COLO668 (cell line): Measurements from ENCODE around the gene SPACA4.

Experiments used
- DNase-seq: peaks from one replicate; lab custom pipeline; 2025; ENCODE audit not compliant: unreplicated experiment; lab: John Stamatoyannopoulos, UW

Gene SPACA4

DNA sequence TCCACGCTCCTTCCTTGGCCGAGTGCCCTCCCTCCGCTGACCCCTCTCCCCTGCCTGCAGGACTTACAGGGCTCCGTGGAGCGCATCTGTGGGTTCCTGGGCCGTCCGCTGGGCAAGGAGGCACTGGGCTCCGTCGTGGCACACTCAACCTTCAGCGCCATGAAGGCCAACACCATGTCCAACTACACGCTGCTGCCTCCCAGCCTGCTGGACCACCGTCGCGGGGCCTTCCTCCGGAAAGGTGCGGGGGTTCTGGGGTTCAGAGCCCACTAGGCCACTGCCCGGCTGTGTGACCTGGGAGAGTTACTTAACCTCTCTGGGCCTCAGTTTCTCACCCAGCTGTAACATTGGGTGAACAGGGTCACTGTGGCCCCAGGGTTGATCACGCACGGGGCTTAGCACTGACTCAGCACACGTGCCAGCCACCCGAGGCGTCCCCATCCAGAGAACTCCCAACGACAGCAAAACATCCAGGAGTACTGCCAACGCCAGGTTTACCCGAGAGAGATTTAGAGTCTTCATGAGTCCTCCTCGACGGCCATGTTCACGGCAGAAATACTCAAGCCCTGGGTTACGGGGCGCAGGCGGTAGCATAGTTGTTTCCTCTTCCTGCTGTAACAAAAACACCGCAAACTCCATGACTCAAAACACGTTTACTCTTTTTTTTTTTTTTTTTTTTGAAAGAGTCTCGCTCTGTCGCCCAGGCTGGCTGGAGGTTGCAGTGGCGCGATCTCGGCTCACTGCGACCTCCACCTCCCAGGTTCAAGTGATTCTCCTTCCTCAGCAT, 9.7 kb upstream of the SPACA4 start:
- DNase-seq: no peak

DNA sequence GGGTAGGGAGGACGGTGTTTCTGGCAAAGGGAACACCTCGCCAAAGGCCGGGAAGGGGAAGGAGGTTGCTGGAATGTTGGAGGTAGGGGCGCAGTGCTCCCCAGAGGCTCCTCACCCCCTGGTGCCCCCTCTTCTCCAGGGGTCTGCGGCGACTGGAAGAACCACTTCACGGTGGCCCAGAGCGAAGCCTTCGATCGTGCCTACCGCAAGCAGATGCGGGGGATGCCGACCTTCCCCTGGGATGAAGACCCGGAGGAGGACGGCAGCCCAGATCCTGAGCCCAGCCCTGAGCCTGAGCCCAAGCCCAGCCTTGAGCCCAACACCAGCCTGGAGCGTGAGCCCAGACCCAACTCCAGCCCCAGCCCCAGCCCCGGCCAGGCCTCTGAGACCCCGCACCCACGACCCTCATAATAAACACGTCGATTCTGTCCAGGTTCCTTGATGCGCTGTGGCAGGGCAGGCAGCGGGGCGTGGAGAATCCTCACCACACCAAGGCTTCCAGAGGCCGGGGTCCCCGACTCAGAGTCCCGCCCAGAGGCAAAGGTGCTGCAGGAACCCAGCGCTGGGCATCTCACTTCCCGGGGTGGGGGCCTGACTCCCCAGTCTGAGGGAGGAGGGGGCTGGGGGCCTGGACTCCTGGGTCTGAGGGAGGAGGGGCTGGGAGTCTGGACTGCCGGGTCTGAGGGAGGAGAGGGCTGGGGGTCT, 7.4 kb upstream of the SPACA4 start:
- DNase-seq: no peak

DNA sequence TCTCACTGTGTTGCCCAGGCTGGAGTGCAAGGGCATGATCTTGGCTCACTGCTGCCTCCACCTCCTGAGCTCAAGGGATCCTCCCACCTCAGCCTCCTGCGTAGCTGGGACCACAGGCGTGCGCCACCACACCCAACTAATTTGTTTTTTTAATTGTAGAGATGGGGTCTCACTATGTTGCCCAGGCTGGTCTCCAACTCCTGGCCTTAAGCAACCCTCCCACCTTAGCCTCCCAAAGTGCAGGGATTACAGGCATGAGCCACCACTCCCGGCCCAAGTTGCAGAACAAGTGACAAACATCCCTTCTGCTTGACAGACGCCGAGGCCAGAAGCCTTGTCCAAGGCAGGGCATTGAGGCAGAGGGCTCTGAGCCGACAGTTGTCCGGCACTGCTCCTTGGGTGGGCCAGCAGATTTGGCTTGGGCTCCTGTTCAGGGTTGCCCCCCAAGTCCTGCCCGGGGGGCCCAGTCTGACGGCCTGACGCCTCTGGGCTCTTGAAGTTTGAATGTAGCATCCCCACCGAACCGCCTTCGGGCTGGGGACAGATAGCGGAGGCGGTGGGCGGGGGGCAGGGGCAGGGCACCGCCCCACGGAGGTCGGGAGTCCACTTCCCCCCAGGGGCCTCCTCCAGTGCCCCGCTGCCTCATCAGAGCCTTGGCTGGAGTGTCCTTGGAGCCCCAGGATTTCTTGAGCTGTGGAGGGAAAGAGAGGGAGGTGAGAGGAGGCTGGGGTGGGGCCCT, 5.7 kb upstream of the SPACA4 start:
- DNase-seq: no peak

DNA sequence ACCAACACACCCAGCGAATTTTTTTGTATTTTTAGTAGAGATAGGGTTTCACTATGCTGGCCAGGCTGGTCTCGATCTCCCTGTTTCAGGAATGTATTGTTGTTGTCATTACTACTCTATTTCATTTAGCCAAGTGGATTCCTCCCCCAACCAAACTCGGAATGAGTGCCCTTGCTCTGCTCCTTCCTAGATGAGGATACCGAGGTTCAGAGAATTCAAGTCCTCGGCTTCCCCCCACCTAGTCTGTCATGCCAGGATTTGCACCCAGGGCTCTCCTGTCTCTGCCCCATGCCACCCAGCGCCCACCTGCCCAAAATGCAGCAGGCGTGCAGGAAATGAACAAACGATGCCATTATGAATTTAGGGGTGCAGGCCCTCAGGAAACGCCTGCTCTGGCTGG, 3.5 kb upstream of the SPACA4 start:
- DNase-seq: peak; percentile 11

DNA sequence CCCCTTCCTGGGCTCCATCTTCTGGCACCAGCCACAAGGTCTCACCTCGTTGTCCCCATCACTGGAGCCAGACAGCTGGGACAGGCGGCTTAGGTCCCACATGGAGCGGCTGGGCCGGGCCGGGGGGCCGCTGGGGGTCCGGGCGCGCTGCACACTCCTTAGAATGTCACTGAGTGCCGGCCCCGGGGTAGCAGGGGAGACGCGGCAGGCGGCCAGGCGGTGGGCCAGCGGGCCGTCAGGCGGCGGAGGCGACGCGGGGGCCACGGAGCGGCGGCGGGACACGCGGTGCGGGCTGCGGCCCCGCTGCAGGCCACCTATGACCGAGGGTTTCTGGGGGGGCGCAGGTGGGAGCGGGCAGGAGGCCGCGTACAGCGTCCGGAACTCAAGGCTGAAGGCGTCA, 3.1 kb upstream of the SPACA4 start:
- DNase-seq: no peak

DNA sequence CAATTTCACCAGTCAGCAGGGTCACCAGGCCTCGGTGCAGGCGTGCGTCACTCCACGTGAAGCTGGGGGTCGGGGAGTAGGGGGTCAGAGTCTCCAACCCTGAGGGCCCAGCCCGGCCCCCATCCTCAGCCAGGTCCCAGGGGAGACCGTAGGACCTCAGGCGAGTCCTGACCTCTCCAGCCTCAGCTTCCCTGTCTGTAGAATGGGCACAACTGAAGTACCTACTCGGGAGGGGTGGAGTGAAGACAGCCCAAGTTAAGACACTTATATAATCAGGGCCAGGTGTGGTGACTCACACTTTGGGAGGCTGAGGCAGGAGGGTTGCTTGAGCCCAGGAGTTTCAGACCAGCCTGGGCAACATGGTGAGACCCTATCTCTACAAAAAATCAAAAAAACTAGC, 2.7 kb upstream of the SPACA4 start:
- DNase-seq: no peak

DNA sequence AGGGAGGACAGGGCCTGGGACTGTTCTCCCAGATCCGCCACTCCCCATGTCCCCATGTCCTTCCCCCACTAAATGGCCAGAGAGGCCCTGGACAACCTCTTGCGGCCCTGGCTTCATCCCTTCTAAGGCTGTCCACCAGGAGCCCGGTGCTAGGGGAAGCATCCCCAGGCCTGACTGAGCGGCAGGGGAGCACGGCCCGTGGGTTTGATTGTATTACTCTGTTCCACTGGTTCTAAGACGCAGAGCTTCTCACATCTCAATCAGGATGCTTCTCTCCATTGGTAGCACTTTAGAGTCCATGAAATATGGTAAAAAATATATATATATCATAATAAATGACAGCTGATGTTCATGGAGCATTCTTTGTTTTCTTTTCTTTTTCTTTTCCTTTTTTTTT, 815 bp downstream of the SPACA4 start:
- no peak for DNase-seq

DNA sequence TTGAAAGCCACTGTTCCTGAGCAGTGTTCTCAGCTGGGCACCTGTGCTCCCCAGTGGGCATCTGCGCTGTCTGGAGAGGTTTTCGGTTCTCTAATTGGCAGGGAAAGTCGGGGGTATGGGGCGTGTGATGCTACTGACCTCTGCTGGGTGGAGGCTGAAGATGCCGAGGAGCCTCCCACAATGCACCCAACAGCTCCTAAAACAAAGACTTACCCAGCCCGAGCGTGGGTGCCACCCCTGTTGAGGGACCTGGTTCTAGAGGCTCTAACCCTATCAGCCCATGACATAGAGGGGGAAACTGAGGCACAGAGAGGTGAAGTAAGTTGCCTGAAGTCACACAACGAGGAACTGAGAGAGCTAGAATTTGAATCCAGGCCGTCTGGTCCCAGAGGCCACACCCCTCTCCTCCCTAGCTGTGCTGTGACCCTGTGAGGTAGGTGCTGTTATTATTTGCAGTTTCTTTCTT, 2.3 kb downstream of the SPACA4 start:
- peak; percentile 66 for DNase-seq

DNA sequence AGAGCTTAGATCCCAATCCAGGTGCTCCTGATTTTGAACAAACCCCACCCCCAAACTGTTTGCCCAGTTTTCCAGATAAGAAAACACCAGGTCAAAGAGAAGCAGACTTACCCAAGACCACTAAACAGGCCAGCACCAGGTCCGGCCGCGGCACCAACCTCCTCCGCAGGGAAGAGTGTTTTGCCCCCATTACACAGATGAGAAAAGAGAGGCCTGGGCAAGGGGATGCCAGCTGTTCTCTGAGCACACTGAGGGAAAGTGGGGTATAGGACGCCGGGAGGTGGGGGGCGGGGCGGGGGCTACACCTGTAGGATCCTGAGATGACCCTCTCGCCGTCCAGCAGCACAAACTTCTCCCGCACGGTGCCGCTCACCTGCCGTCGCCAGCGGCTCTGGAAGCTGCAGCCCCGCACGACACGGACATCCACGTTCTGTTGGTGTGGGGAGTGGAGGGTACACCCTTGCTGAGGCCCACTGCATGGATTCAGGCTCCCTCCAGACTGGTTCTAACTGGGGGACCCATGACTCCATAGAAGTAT, 3.1 kb downstream of the SPACA4 start:
- DNase-seq: no peak

DNA sequence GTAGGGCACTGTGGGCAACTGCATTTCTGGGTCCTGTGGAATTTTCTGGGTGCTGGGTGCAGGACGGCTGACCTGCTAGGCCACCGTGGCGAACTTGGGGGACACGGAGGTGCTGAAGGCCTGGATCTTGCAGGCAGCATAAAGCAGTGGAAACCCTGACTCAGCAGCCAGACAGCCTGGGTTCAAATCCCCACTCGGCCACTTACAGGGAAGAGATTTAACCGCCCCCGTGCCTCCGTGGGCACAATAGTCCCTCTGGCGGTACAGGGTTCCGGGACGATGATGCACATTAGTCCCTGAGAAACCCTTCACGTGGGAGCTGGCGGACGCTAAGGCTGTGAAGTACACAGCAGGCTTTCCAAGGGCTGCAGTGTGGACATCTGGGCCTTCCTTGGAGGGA, 5.3 kb downstream of the SPACA4 start:
- no peak for DNase-seq

DNA sequence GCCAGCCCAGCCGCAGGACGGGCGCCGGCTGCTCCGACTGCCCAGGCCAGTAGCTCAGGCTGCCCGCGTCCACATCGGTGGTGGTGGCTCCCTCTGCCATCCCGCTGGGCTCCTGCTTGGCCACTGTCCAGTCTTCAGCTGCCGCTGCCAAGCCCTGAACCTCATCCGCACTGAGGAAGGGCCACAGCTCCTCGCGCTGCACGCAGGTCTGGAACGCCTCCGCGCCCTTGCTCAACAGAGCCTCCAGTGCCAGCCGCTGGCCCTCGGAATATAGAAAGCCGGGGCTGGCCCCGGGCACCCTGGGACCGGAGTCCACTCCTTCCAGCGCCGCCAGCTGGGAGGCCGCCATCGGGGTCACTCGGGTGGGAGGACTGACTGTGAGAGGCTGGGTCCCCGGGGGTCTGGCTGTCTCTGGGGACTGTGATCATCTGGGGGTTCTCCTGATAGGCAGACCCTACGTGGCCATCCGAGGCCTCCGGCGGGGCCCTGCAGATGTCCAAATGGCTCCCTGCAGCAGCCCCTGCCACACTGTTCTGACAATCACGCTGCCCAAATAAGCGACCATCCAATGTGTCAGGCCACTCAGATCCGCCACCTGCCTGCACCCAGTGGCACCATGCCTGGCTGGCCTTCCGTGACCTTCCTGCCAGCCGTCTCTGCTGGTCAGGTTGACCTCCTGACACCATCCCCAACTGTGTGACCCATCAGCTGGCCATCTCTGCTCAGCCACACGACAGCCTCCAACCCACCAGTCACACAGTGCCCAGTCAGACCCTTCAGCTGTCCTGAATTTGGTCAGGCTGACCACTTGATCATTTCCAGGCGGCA, 6.7 kb downstream of the SPACA4 start:
- peak; percentile 16 for DNase-seq

DNA sequence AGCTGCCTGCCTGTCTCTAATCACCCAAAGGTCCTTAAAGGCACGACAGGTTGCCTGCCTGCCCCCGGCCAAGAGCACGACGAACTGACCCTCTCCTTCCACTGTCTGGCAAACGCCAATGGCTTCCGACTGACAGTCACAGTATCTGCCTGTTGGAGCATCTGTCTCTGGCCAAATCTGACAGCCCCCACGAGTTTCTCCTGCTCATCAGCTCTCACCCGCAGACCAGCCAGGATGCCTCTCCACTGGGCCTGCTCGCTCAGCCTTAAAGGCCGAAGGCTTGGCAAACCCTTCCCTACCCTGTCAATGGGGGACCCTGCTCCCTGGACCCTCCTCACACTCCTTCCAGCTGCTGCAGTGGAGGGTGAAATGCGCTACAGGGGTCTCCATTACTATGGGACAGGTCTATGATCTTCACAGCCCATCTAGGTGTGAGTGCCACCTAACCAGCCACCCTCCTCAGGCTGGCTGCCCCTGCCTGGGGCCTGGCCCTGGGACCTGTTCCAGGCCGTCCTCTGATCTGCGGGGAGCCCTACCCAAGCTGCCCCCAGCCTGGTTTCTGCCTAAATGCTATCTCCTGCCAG, 7.4 kb downstream of the SPACA4 start:
- no peak for DNase-seq

DNA sequence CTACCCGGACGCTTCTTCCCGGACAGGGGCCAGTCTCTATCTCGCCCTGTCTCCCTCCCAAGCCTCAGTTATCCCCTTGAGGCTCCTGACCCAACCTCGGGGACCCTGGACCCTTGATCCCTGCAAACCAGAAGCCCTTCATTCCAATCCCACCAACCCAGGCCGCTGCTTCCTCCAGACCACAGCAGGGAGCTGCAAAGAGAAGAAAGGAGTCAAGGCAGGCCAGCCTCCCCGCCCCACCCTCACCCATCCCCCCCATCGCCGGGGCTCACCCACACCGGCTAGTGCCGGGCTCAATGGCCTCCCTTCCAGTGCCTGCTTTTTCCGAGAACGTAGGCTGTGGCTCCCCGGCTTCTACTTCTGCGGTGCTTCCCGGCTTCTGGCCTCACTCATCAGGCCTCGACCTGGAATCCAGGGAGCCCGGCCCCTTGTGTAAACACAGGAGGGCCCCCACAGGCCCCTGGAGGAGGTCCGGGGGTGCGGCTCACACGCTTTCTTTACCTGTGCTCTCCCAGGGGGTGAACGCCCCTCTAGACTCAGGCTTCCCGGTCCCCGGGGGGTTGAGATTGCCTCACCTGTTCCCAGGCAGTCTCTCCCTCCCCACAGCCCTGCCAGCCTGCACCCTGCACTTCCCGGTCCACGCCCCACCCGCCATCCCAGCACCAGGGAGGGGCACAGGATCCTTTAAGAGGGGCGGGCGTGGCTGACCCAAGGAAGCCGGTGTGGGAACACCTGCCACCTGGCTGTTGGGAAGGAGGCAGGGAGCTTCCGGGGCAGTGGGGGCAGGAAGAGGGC, 8.1 kb downstream of the SPACA4 start, which contains the start of gene FAM83E:
FAM83E (minus strand) TSS at position 641 of the 795 bp plus-strand sequence. CDS start 1,704 bp downstream, outside the sequence.
- DNase-seq: peak; percentile 92

DNA sequence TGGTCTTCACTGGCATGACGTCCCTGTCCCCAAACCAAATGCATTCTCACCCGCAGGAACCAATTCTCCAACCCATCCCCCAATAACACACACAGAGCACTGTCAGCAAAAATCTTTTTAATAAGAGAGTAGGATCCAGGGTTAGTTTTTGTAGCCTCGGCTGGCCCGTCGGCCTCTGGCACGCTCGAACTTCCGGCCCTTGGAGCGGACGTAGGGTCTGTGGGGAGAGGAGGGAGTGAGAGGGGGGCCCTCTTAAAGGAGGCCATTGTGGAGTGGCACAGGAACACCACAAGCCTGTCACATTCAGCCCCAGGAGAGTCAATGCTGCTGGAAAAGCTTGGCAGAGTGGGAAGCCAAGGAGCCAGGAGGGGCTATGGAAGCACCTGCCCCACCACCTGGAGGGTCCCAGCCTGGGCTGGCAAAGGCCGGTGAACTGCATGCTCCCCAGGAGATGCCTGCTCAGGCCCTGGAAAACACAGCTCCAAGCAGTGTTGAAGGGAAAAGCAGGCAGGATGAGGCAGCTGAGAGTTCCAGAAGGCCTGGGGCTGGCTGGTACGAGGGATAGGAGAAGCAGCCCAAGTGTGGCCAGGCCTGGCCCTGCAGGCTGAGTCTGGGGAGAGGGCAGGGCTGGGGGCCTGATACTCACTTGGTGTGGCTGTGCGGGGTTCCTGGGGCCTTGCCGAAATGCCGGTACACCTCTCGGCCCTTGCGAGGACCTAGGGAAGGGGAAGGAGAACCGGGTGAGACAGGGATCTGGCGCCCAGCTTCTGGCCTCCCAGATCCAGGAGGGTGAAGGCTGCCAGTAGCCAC, 8.9 kb downstream of the SPACA4 start:
- no peak for DNase-seq

DNA sequence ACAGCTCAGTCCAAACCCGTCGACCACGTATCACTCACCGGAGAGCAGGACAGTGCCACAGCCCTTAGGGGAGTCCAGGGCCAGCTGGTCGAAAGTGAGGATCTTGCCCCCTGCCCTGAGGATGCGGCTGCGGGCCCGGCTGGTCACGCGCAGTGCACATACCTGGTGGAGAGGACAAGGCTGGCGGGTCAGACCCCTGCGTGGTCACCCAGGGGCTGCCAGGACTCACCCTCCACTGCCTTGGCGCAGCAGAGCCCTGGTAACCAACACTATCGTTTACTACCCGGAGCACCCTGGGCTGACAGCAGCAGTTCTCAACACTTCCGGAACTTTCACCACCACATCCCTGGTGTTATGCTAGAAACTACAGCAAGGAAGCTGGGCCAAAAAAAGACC, 9.5 kb downstream of the SPACA4 start:
- DNase-seq: no peak

DNA sequence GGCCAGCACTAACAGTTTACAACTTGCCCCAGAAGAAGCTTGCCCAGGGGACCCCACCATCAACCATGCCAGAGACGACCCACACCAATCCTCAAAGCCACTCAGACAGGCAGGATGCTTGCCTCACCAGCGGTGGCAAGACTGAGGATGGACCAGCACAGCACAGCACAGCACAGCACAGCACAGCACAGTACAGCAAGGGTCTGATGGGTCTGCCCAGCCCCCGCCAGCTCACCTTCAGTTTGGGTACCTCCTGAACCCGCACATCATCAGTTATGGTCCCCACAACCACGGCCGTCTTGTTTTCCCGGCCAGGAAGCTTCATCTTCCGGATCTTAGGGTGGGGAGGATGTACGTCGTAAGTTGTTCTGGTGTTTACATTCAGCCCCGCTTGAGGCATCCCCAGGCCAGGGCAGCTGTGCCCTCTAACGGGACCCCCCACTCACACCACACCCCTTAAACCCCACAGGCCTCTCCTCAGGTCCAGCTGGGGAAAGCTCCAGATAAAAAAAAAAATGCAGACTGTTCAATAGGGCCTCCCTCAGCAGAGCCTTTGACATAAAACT, 10.0 kb downstream of the SPACA4 start:
- no peak for DNase-seq

DNA sequence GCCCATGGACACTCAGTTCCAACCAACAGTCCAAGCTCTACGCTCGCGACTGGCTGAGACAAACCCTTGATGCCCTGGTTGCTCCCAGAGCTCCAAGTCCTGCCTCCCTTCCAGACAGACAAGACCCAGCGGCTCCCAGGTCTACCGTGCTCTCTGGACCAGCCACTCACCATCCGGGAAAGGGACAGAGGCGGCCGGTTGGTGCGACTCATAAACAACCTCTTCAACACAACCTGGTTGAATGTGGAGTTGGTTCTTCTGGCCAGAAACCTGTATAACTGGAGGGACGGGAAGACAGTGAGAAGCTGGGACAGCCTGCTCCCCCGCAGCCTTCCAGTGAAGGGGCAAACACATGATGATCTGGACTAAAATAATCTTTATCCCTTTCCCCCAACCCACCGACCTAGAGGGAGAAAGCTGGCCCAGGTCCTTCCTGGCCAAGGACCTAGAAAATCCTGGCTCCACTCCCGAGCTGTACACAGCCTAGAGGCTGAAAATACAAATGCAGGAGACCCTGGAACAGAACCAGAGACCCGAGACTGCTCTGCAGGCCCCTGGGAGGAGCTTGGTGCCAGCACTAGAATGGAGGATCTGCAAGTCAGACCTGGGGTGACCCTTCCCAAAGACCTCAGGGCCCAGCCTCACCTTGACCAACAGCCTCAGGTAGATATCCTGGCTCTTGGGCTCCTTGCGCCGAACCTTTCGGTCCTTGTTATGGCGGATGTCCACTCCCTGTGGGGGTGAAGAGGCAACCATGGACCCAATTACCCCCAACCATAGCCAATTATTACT, 10.8 kb downstream of the SPACA4 start:
- DNase-seq: no peak
